Endodermal cell (in vitro differentiated cells): ENCODE measurements around the gene TMOD3. TPM values are rescaled to one million over a fixed set of nuclear protein-coding genes. Genes with fewer than 3 reads are reported as not detected.

ENCODE experiments used
- DNase-seq: peaks from one replicate; pipeline ENCODE4 v3.0.0-alpha.2; 2017
- H3K27ac ChIP-seq: 2 replicates; pipeline ENCODE4 v1.5.1; 2013; ENCODE audit warnings: mild to moderate bottlenecking, low read depth, low read length, moderate library complexity
- H3K27me3 ChIP-seq: 2 replicates; pipeline ENCODE4 v1.6.1; 2013; ENCODE audit warnings: mild to moderate bottlenecking, low read length, moderate library complexity; ENCODE audit not compliant: insufficient read depth, control insufficient read depth, poor library complexity, severe bottlenecking
- H3K36me3 ChIP-seq: 2 replicates; pipeline ENCODE4 v1.7.0; 2013; ENCODE audit warnings: mild to moderate bottlenecking, low read length, moderate library complexity; ENCODE audit not compliant: control insufficient read depth, insufficient read depth
- H3K4me1 ChIP-seq: one replicate; pipeline ENCODE4 v1.7.0; 2013; ENCODE audit warnings: low read length; ENCODE audit not compliant: control insufficient read depth, insufficient read depth
- H3K4me3 ChIP-seq: 2 replicates; pipeline ENCODE4 v1.5.1; 2013; ENCODE audit warnings: mild to moderate bottlenecking, low read length, moderate library complexity
- H3K9ac ChIP-seq: 2 replicates; pipeline ENCODE4 v1.6.1; 2013; ENCODE audit warnings: mild to moderate bottlenecking, low read length, moderate library complexity; ENCODE audit not compliant: poor library complexity, severe bottlenecking; ENCODE audit errors: extremely low read depth
- H3K9me3 ChIP-seq: 2 replicates; pipeline ENCODE4 v1.6.1; 2013; ENCODE audit warnings: mild to moderate bottlenecking, low read length, moderate library complexity; ENCODE audit not compliant: control insufficient read depth
- H3K27ac Mint-ChIP-seq: 2 replicates; pipeline ENCODE4 v1.8.0; 2020; ENCODE audit warnings: mixed read lengths
- H3K27me3 Mint-ChIP-seq: 2 replicates; pipeline ENCODE4 v1.8.0; 2021; ENCODE audit warnings: mild to moderate bottlenecking, mixed read lengths; ENCODE audit not compliant: insufficient read depth
- H3K36me3 Mint-ChIP-seq: 2 replicates; pipeline ENCODE4 v1.8.0; 2020; ENCODE audit warnings: low read depth, mixed read lengths
- H3K4me1 Mint-ChIP-seq: 2 replicates; pipeline ENCODE4 v1.8.0; 2020; ENCODE audit warnings: mixed read lengths
- H3K4me3 Mint-ChIP-seq: 2 replicates; pipeline ENCODE4 v1.8.0; 2020; ENCODE audit warnings: mild to moderate bottlenecking, moderate library complexity, mixed read lengths
- H3K9me3 Mint-ChIP-seq: 2 replicates; pipeline ENCODE4 v1.8.0; 2020; ENCODE audit warnings: mild to moderate bottlenecking, mixed read lengths
- CTCF ChIP-seq: fragments of 200-600 bp; sonication (generic); conservative IDR thresholded peaks from 2 replicates; pipeline ENCODE4 v1.5.0; 2021; ENCODE audit warnings: antibody characterized with exemption, mild to moderate bottlenecking
- WGBS, 2 experiments: methylation state at CpG; one replicate each; pipeline versions ENCODE4 v1.1.5 to v1.1.7; 2013; ENCODE audit warnings: missing lambda C conversion rate in 2 of 2, mixed read lengths in 1 of 2; ENCODE audit not compliant: insufficient coverage in 1 of 2, insufficient read length in 1 of 2; 5-methylcytosine and 5-hydroxymethylcytosine counted together
- total RNA-seq, 2 donors: library from RNA; stranded (reverse); fragmentation: NEBNext Ultra II Directional in 1 of 2; extraction: Animal tissue kit (Norgen Biotek cat#: 25700) in 1 of 2; gene quantifications; 2 replicates in 1 of 2; 3 replicates in 1 of 2; pipeline ENCODE4 v1.2.1, GENCODE V29; 2021

The TMOD3 gene
- total RNA-seq, 2 donors from 2014 or later: 39.6 to 44.4 TPM

- H3K27me3 Mint-ChIP-seq: no peaks in the 10 kb centered on the region
- H3K36me3 Mint-ChIP-seq: no peaks in the 10 kb centered on the region
- DNase-seq: no peak
- no peaks in the 10 kb centered on the region for H3K36me3 ChIP-seq
- TF ChIP-seq CTCF: no peak
- peaks cover 11% of the 10 kb centered on the region for H3K4me1 ChIP-seq
- peaks cover 34% of the 10 kb centered on the region for H3K4me1 Mint-ChIP-seq
- WGBS, 2 experiments: 95 to 96% methylated on average over 3 of the region's 3 CpGs
- H3K27ac ChIP-seq: no peak overlapping the region
- no peaks in the 10 kb centered on the region for H3K27me3 ChIP-seq
- no peak overlapping the region for H3K9ac ChIP-seq
- no peak overlapping the region for H3K27ac Mint-ChIP-seq
- H3K9me3 Mint-ChIP-seq: no peaks in the 10 kb centered on the region
- no peak overlapping the region for H3K4me3 Mint-ChIP-seq
- H3K4me3 ChIP-seq: no peak overlapping the region
- no peaks in the 10 kb centered on the region for H3K9me3 ChIP-seq
Measured at GRCh38 chr15:51846066-51846462, 16.6 kb downstream of the TMOD3 start.

- Mint-ChIP-seq H3K36me3 (no peaks in the 10 kb centered on the region), H3K27me3 (no peaks in the 10 kb centered on the region), H3K4me1 (peaks cover 35% of the 10 kb centered on the region), H3K4me3 (no peak overlapping the region), H3K9me3 (no peaks in the 10 kb centered on the region), H3K27ac (no peak overlapping the region)
- H3K9ac ChIP-seq: no peak overlapping the region
- no peak for TF ChIP-seq CTCF
- no peak overlapping the region for H3K27ac ChIP-seq
- no peaks in the 10 kb centered on the region for H3K36me3 ChIP-seq
- H3K9me3 ChIP-seq: no peaks in the 10 kb centered on the region
- H3K4me1 ChIP-seq: peaks cover 11% of the 10 kb centered on the region
- H3K27me3 ChIP-seq: no peaks in the 10 kb centered on the region
- WGBS, 2 experiments: 86% methylated on average over 3 of the region's 3 CpGs; no CpG with 5 or more reads in 1 of the 2 experiments
- DNase-seq: no peak
- no peak overlapping the region for H3K4me3 ChIP-seq
Measured at GRCh38 chr15:51846463-51847230, 17.2 kb downstream of the TMOD3 start.

GRCh38 chr15:51848811-51849210 is 19.4 kb downstream of the TMOD3 start:
- no peak for DNase-seq
- Mint-ChIP-seq H3K4me1 (peaks cover 32% of the 10 kb centered on the region), H3K36me3 (no peaks in the 10 kb centered on the region), H3K27ac (no peak overlapping the region), H3K4me3 (no peak overlapping the region), H3K9me3 (no peaks in the 10 kb centered on the region), H3K27me3 (no peaks in the 10 kb centered on the region)
- 92 to 97% methylated on average over 3 of the region's 3 CpGs for WGBS, 2 experiments
- Histone ChIP-seq H3K9me3 (no peaks in the 10 kb centered on the region), H3K4me3 (no peak overlapping the region), H3K36me3 (no peaks in the 10 kb centered on the region), H3K27ac (no peak overlapping the region), H3K9ac (no peak overlapping the region), H3K4me1 (peaks cover 4% of the 10 kb centered on the region), H3K27me3 (no peaks in the 10 kb centered on the region)
- no peak for TF ChIP-seq CTCF
